NAMALWA (cell line): ENCODE results near the gene KLK2.
A peak's percentile ranks its signal among the peaks of the same experiment; 100 is the strongest.

Experiments
- DNase-seq: peaks from one replicate; pipeline ENCODE4 v3.0.0-alpha.2; 2015; ENCODE audit warnings: low spot score

The KLK2 gene

DNA sequence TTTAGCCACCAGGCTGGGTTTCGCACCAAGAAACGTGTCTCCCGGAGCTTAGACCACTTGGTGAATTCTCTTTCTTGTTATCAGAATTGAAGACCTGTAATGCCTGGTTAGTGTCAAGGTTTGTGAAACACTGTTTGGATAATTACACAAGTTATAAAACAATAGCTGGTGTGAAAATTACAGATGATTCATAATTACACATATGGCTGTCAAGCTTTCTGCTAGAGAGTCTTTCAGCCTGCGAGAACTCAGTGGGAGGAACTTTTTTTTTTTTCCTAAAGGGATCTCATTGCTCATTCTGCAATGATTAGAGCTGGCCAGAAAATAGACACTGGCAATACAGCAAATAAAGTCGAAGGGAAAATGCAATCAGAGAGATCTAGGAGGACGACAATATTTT, 51.3 kb downstream of the KLK2 start:
- DNase-seq, result no peak

- DNase-seq, result no peak
Measured at GRCh38 chr19:50925734-50926133, 52.5 kb downstream of the KLK2 start.

- DNase-seq, result no peak
Measured at GRCh38 chr19:50926144-50926543, 52.9 kb downstream of the KLK2 start.

GRCh38 chr19:50928831-50929230, 55.6 kb downstream of the KLK2 start:
- DNase-seq, result peak; percentile 39
